ENCODE results near the gene GLB1L3. TPM values are rescaled to one million over a fixed set of nuclear protein-coding genes. Genes with fewer than 3 reads are reported as not detected.

Gene GLB1L3
- total RNA-seq, 2 donors from 2014 or later = 7.8 to 14.5 TPM

GRCh38 chr11:134363592-134363991, 87.4 kb downstream of the GLB1L3 start:
- Histone ChIP-seq H3K36me3 (no peaks in the 10 kb centered on the region), H3K27ac (no peak overlapping the region), H3K4me1 (replicated peaks) (no peaks in the 10 kb centered on the region), H3K9me3 (no peaks in the 10 kb centered on the region), H3K4me3 (no peak overlapping the region), H3K27me3 (replicated peaks; ENCODE audit: insufficient read depth) (no peaks in the 10 kb centered on the region)
- intact Hi-C loops (cut with DNase I) = no loop called here
- DNase-seq (ENCODE audit: low spot score) = no peak
- TF ChIP-seq CTCF (IDR thresholded peaks at IDR 0.05) (no peak), POLR2AphosphoS5 (IDR thresholded peaks at IDR 0.05) (no peak), POLR2A (IDR thresholded peaks at IDR 0.05) (no peak)
- 63% methylated on average over 7 of the region's 7 CpGs for WGBS

DNA sequence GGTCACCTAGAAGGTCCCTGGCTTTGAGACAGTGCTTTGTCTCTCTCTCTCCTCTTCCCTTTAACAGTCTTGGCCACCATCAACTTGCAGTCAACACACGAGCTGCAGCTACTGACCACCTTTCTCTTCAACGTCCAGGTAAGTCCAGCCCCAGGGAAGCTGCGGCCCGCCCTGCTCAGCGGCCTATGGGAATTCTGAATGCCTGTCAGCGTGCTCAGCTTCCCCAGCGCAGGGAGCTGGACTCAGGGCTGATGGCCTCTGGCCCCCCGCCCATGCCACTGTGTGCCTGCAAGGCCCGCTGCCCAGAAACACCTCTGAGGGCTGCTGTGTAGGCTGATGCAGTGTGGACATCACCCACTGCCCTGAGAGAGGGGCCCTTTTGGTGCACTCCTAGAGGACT, 88.1 kb downstream of the GLB1L3 start:
- no peak for DNase-seq (ENCODE audit: low spot score)
- no peak for TF ChIP-seq POLR2A (IDR thresholded peaks at IDR 0.05)
- no peak for TF ChIP-seq CTCF (IDR thresholded peaks at IDR 0.05)
- no peak for TF ChIP-seq POLR2AphosphoS5 (IDR thresholded peaks at IDR 0.05)
- Histone ChIP-seq H3K4me3 (no peak overlapping the region), H3K9me3 (no peaks in the 10 kb centered on the region), H3K36me3 (no peaks in the 10 kb centered on the region), H3K27ac (no peak overlapping the region), H3K4me1 (replicated peaks) (no peaks in the 10 kb centered on the region), H3K27me3 (replicated peaks; ENCODE audit: insufficient read depth) (no peaks in the 10 kb centered on the region)
- intact Hi-C loops (cut with DNase I) = no loop called here
- WGBS = 86% methylated on average over 9 of the region's 9 CpGs

- H3K9me3 ChIP-seq = no peaks in the 10 kb centered on the region
- no peak for DNase-seq (ENCODE audit: low spot score)
- H3K27me3 ChIP-seq (replicated peaks; ENCODE audit: insufficient read depth) = no peaks in the 10 kb centered on the region
- 72% methylated on average over 22 of the region's 22 CpGs for WGBS
- intact Hi-C loops (cut with DNase I) = no loop called here
- H3K36me3 ChIP-seq = no peaks in the 10 kb centered on the region
- H3K4me1 ChIP-seq (replicated peaks) = no peaks in the 10 kb centered on the region
- H3K27ac ChIP-seq = no peak overlapping the region
- no peak overlapping the region for H3K4me3 ChIP-seq
- TF ChIP-seq POLR2A (IDR thresholded peaks at IDR 0.05) = no peak
- TF ChIP-seq POLR2AphosphoS5 (IDR thresholded peaks at IDR 0.05) = no peak
- TF ChIP-seq CTCF (IDR thresholded peaks at IDR 0.05) = no peak
These were observed 89.1 kb downstream of the GLB1L3 start for GRCh38 chr11:134365011-134365925.

GRCh38 chr11:134366254-134366653, 90.1 kb downstream of the GLB1L3 start:
- 77% methylated on average over 7 of the region's 7 CpGs for WGBS
- H3K27me3 ChIP-seq (replicated peaks; ENCODE audit: insufficient read depth) = no peaks in the 10 kb centered on the region

More at GRCh38 chr11:134366254-134366653, 90.1 kb downstream of the GLB1L3 start:
- Histone ChIP-seq H3K4me1 (replicated peaks) (no peaks in the 10 kb centered on the region), H3K27ac (no peak overlapping the region), H3K36me3 (no peaks in the 10 kb centered on the region), H3K4me3 (no peak overlapping the region), H3K9me3 (no peaks in the 10 kb centered on the region)
- no peak for DNase-seq (ENCODE audit: low spot score)
- no peak for TF ChIP-seq CTCF (IDR thresholded peaks at IDR 0.05)
- no peak for TF ChIP-seq POLR2A (IDR thresholded peaks at IDR 0.05)
- TF ChIP-seq POLR2AphosphoS5 (IDR thresholded peaks at IDR 0.05) = no peak
- intact Hi-C loops (cut with DNase I) = no loop called here
